Uterus (tissue), 2 donors: ENCODE measurements around the gene GTF2IRD2.
"Not testable (repeated sequence)": the region's sequence is repeated elsewhere in the genome, so short reads cannot be mapped to it uniquely, and the experiment has no call there.

Source experiments
- CTCF ChIP-seq, 4 experiments: fragments of 200-600 bp in 2 of 4; fragments of 450-650 bp in 2 of 4; sonication (generic) in 2 of 4; IDR thresholded peaks; one replicate each; pipeline ENCODE4 v1.5.1; 2016 to 2019; ENCODE audit warnings: antibody characterized with exemption in 4 of 4, mild to moderate bottlenecking in 2 of 4, moderate library complexity in 1 of 4
- POLR2A ChIP-seq, 2 donors: fragments of 450-650 bp; IDR thresholded peaks; one replicate each; pipeline ENCODE4 v1.6.1; 2016; ENCODE audit warnings: antibody characterized with exemption in 2 of 2, mild to moderate bottlenecking in 1 of 2, moderate library complexity in 1 of 2

DNA sequence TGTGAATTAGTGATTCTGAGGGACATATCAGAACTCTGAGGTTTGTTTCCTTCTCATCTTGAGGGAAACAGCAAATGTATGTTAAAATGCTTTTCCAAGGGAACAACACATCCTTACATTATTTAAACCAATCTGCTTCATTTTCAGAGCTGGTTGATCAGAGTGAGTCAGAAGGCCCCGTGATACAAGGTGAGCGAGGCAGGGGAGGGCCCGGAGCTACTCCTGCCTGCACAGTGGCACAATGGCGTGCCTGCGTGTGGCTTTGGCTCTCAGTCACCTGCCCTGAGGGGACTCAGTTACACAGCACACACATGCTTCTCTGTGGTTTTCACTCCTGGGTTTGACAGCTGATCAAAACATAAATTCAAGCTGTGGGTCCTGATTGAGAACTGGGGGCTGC is 94.7 kb downstream of the GTF2IRD2 start:
- not testable (repeated sequence) for TF ChIP-seq POLR2A, CTCF (IDR thresholded peaks at IDR 0.05)
